ENCODE measurements around the gene MAP3K19. TPM values are rescaled to one million over a fixed set of nuclear protein-coding genes. Genes with fewer than 3 reads are reported as not detected.
A peak's percentile ranks its signal among the peaks of the same experiment; 100 is the strongest.
"Not testable (repeated sequence)": the region's sequence is repeated elsewhere in the genome, so short reads cannot be mapped to it uniquely, and the experiment has no call there.

Gene MAP3K19
- total RNA-seq, 1 experiment from 2014 or later, result not detected

GRCh38 chr2:135052042-135052876, 5.0 kb upstream of the MAP3K19 start, which contains the start of gene RAB3GAP1:
Gene RAB3GAP1, plus strand, starts transcription at chr2:135052292. Its CDS starts 16 bp downstream, at chr2:135052308.
- peak; percentile 77 for DNase-seq (ENCODE audit: low read depth)

- DNase-seq (ENCODE audit: low read depth), result no peak
Observed at GRCh38 chr2:135050684-135051083, 3.4 kb upstream of the MAP3K19 start.

GRCh38 chr2:135050132-135050531, 2.9 kb upstream of the MAP3K19 start:
- DNase-seq (ENCODE audit: low read depth), result no peak

GRCh38 chr2:135048122-135048521, 875 bp upstream of the MAP3K19 start:
- no peak for DNase-seq (ENCODE audit: low read depth)

- no peak for DNase-seq (ENCODE audit: low read depth)
Observed at GRCh38 chr2:135043345-135043744, 3.9 kb downstream of the MAP3K19 start.

GRCh38 chr2:135037831-135038230, 9.4 kb downstream of the MAP3K19 start:
- no peak for DNase-seq (ENCODE audit: low read depth)

- not testable (repeated sequence) for DNase-seq (ENCODE audit: low read depth)
Observed at GRCh38 chr2:135033216-135033615, 14.0 kb downstream of the MAP3K19 start.

- DNase-seq (ENCODE audit: low read depth), result peak; percentile 48
Observed at GRCh38 chr2:135030826-135031225, 16.4 kb downstream of the MAP3K19 start.

- DNase-seq (ENCODE audit: low read depth), result no peak
Observed at GRCh38 chr2:135029481-135030134, 17.6 kb downstream of the MAP3K19 start.

GRCh38 chr2:135023886-135024485, 23.3 kb downstream of the MAP3K19 start:
- DNase-seq (ENCODE audit: low read depth), result no peak

GRCh38 chr2:135022952-135023880, 24.0 kb downstream of the MAP3K19 start:
- DNase-seq (ENCODE audit: low read depth), result no peak

- DNase-seq (ENCODE audit: low read depth), result no peak
Observed at GRCh38 chr2:135021618-135022017, 25.6 kb downstream of the MAP3K19 start.

GRCh38 chr2:135011633-135012032, 35.6 kb downstream of the MAP3K19 start:
- no peak for DNase-seq (ENCODE audit: low read depth)

GRCh38 chr2:135010200-135010942, 36.9 kb downstream of the MAP3K19 start:
- no peak for DNase-seq (ENCODE audit: low read depth)

- DNase-seq (ENCODE audit: low read depth), result no peak
Observed at GRCh38 chr2:135009339-135009738, 37.9 kb downstream of the MAP3K19 start.

- no peak for DNase-seq (ENCODE audit: low read depth)
Observed at GRCh38 chr2:135005753-135006152, 41.5 kb downstream of the MAP3K19 start.

GRCh38 chr2:135004005-135004746, 43.1 kb downstream of the MAP3K19 start:
- peak; percentile 56 for DNase-seq (ENCODE audit: low read depth)

- no peak for DNase-seq (ENCODE audit: low read depth)
Observed at GRCh38 chr2:135002836-135003235, 44.4 kb downstream of the MAP3K19 start.

- no peak for DNase-seq (ENCODE audit: low read depth)
Observed at GRCh38 chr2:134999521-134999920, 47.7 kb downstream of the MAP3K19 start.
